Measurements from ENCODE around the gene GALNT15.

DNA sequence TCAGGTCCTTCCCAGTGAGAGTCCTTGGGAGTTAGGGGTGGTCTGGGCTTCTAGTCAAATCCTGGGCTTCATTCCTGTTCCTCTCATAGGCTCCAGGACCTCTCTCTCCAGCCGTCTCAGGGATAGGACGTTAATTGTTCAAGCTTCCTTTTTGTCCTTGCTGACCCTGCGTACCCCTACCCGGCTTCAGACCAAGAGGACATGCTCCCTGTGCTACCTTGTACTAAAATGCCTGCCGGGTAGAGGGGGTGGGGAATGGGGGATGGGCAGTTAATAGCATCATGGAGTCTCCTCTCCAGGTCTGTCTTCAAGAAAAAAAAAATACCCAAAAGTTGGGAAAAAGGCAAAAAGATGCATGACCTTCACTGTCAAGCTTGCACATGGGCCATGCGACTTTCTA lies 36.5 kb upstream of the GALNT15 start:
- no peak for TF ChIP-seq CTCF (IDR thresholded peaks at IDR 0.05)
- no peak for TF ChIP-seq EZH2phosphoT487 (IDR thresholded peaks at IDR 0.05)
- no peak for TF ChIP-seq EZH2 (IDR thresholded peaks at IDR 0.05)
